Measurements from ENCODE around the gene TRIM36. TPM values are rescaled to one million over a fixed set of nuclear protein-coding genes. Genes with fewer than 3 reads are reported as not detected.

TRIM36 gene
- total RNA-seq, 1 experiment from 2014 or later: 20.0 TPM

DNA sequence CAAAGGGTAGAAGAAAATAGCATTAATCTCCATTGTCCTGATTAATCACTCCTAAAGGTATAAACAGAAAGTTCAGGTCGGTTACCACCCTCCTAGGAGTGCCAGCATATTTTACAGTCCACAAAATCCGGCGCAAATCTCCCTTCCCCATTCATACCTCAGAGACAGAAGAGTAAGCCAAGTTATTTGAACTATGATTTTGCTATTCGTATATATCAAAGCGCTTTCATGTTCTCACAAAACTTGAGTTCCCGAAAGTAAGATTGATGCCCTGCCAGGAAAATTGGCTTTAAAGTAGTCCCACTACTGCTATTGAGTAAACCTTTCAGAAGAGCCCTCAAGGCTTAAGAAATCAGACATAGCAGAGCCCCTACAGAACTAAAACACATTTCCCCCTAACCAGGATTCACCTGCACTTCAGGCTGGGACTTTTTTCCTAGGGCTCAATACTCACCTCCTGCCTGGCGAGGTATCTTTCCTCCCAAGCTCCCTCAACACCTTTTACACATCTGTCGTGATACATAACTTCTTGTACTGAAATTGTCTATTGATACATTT, 21.8 kb upstream of the TRIM36 start:
- POLR2A ChIA-PET: no interaction called here
- no peak overlapping the region for H3K27ac Mint-ChIP-seq
- no peaks in the 10 kb centered on the region for H3K27me3 Mint-ChIP-seq (ENCODE audit: low read depth)

DNA sequence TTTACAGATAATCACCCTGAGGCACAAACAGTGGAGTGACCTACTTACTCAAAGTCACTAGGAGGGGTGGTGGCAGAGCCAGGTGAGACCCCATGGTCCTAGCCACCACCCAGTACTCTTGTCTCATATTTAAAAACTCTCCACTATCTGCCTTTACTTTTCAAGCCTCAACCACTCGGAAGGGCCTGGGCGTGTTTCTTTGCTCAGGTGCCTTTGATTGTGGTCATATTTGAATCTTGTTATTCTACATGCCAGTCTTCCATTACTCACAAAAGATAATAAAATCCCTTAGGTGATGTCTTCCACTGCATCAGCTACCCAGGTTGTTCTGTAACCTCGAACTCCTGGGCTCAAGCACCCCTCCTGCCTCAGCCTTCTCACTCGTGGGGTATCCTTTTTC, 20.7 kb upstream of the TRIM36 start:
- H3K27ac Mint-ChIP-seq: no peak overlapping the region
- ATAC-seq (peak; percentile 36), DNase-seq (ENCODE audit: low spot score) (no peak)
- ChIA-PET CTCF (interaction anchor here (1.5 to 1.6 kb wide), 2 partner anchors 11 to 93 kb away, joined by 4 to 5 read pairs; no protein-coding TSS in a partner anchor), POLR2A (no interaction called here)
- peaks cover 18% of the 10 kb centered on the region for H3K4me1 Mint-ChIP-seq
- no peak for TF ChIP-seq NR1H2 (CRISPR knock-in tag; IDR thresholded peaks at IDR 0.05)
- TF ChIP-seq NFE2L1 (CRISPR knock-in tag; IDR thresholded peaks at IDR 0.05): no peak
- no peak for TF ChIP-seq FOXK1 (CRISPR knock-in tag; IDR thresholded peaks at IDR 0.05)
- TF ChIP-seq ZNF671 (CRISPR knock-in tag; IDR thresholded peaks at IDR 0.05): no peak
- no peak for TF ChIP-seq ZNF396 (CRISPR knock-in tag; IDR thresholded peaks at IDR 0.05; ENCODE audit: borderline replicate concordance)
- TF ChIP-seq, protein P1, sequence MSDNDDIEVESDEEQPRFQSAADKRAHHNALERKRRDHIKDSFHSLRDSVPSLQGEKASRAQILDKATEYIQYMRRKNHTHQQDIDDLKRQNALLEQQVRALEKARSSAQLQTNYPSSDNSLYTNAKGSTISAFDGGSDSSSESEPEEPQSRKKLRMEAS (CRISPR knock-in tag; IDR thresholded peaks at IDR 0.05): no peak
- H3K4me3 Mint-ChIP-seq: no peak overlapping the region
- H3K9me3 Mint-ChIP-seq: no peaks in the 10 kb centered on the region
- no peaks in the 10 kb centered on the region for H3K36me3 Mint-ChIP-seq
- no peaks in the 10 kb centered on the region for H3K27me3 Mint-ChIP-seq (ENCODE audit: low read depth)

More for the DNA sequence above, 21.8 kb upstream of the TRIM36 start:
- H3K4me1 Mint-ChIP-seq: peaks cover 18% of the 10 kb centered on the region
- H3K36me3 Mint-ChIP-seq: no peaks in the 10 kb centered on the region
- no peak overlapping the region for H3K4me3 Mint-ChIP-seq
- no peak for DNase-seq (ENCODE audit: low spot score)
- no peak for ATAC-seq
- H3K9me3 Mint-ChIP-seq: no peaks in the 10 kb centered on the region
- CTCF ChIA-PET: no interaction called here
- no peak for TF ChIP-seq RORB (CRISPR knock-in tag; IDR thresholded peaks at IDR 0.05)
- TF ChIP-seq, protein P2, sequence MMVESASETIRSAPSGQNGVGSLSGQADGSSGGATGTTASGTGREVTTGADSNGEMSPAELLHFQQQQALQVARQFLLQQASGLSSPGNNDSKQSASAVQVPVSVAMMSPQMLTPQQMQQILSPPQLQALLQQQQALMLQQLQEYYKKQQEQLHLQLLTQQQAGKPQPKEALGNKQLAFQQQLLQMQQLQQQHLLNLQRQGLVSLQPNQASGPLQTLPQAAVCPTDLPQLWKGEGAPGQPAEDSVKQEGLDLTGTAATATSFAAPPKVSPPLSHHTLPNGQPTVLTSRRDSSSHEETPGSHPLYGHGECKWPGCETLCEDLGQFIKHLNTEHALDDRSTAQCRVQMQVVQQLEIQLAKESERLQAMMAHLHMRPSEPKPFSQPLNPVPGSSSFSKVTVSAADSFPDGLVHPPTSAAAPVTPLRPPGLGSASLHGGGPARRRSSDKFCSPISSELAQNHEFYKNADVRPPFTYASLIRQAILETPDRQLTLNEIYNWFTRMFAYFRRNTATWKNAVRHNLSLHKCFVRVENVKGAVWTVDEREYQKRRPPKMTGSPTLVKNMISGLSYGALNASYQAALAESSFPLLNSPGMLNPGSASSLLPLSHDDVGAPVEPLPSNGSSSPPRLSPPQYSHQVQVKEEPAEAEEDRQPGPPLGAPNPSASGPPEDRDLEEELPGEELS (CRISPR knock-in tag; IDR thresholded peaks at IDR 0.05): no peak
- no peak for TF ChIP-seq CREB1 (CRISPR knock-in tag; IDR thresholded peaks at IDR 0.05)
- no peak for TF ChIP-seq ZNF423 (CRISPR knock-in tag; IDR thresholded peaks at IDR 0.05)
- TF ChIP-seq, protein P3, sequence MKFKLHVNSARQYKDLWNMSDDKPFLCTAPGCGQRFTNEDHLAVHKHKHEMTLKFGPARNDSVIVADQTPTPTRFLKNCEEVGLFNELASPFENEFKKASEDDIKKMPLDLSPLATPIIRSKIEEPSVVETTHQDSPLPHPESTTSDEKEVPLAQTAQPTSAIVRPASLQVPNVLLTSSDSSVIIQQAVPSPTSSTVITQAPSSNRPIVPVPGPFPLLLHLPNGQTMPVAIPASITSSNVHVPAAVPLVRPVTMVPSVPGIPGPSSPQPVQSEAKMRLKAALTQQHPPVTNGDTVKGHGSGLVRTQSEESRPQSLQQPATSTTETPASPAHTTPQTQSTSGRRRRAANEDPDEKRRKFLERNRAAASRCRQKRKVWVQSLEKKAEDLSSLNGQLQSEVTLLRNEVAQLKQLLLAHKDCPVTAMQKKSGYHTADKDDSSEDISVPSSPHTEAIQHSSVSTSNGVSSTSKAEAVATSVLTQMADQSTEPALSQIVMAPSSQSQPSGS (CRISPR knock-in tag; IDR thresholded peaks at IDR 0.05; ENCODE audit: borderline replicate concordance, low read depth): no peak
- TF ChIP-seq ZNF232 (CRISPR knock-in tag; IDR thresholded peaks at IDR 0.05): no peak
- TF ChIP-seq ETV6 (CRISPR knock-in tag; IDR thresholded peaks at IDR 0.05): no peak
- no peak for TF ChIP-seq FOXJ3 (CRISPR knock-in tag; IDR thresholded peaks at IDR 0.05; ENCODE audit: borderline replicate concordance)
- no peak for TF ChIP-seq ZNF263 (CRISPR knock-in tag; IDR thresholded peaks at IDR 0.05; ENCODE audit: low read depth)
- TF ChIP-seq, protein P4, sequence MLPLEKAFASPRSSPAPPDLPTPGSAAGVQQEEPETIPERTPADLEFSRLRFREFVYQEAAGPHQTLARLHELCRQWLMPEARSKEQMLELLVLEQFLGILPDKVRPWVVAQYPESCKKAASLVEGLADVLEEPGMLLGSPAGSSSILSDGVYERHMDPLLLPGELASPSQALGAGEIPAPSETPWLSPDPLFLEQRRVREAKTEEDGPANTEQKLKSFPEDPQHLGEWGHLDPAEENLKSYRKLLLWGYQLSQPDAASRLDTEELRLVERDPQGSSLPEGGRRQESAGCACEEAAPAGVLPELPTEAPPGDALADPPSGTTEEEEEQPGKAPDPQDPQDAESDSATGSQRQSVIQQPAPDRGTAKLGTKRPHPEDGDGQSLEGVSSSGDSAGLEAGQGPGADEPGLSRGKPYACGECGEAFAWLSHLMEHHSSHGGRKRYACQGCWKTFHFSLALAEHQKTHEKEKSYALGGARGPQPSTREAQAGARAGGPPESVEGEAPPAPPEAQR (CRISPR knock-in tag; IDR thresholded peaks at IDR 0.05): no peak
- no peak for TF ChIP-seq NR2C2 (CRISPR knock-in tag; IDR thresholded peaks at IDR 0.05)
- TF ChIP-seq MYBL2 (CRISPR knock-in tag; IDR thresholded peaks at IDR 0.05): no peak
- no peak for TF ChIP-seq NR1H2 (CRISPR knock-in tag; IDR thresholded peaks at IDR 0.05)
- TF ChIP-seq, protein P5, sequence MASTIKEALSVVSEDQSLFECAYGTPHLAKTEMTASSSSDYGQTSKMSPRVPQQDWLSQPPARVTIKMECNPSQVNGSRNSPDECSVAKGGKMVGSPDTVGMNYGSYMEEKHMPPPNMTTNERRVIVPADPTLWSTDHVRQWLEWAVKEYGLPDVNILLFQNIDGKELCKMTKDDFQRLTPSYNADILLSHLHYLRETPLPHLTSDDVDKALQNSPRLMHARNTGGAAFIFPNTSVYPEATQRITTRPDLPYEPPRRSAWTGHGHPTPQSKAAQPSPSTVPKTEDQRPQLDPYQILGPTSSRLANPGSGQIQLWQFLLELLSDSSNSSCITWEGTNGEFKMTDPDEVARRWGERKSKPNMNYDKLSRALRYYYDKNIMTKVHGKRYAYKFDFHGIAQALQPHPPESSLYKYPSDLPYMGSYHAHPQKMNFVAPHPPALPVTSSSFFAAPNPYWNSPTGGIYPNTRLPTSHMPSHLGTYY (CRISPR knock-in tag; IDR thresholded peaks at IDR 0.05): no peak
- TF ChIP-seq, protein P6, sequence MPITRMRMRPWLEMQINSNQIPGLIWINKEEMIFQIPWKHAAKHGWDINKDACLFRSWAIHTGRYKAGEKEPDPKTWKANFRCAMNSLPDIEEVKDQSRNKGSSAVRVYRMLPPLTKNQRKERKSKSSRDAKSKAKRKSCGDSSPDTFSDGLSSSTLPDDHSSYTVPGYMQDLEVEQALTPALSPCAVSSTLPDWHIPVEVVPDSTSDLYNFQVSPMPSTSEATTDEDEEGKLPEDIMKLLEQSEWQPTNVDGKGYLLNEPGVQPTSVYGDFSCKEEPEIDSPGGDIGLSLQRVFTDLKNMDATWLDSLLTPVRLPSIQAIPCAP (CRISPR knock-in tag; IDR thresholded peaks at IDR 0.05): no peak
